ENCODE data around the gene COA7. TPM values are rescaled to one million over a fixed set of nuclear protein-coding genes. Genes with fewer than 3 reads are reported as not detected.

The COA7 gene
- total RNA-seq: 15.4 and 16.5 TPM in 2 replicates
- long read RNA-seq, full-length matches to known transcripts: 41 of 42 reads
- long read RNA-seq, partial matches to known transcripts: 0 of 42 reads
- long read RNA-seq, other reads (novel, unspliced or antisense): 1 of 42 reads

- Mint-ChIP-seq H3K4me3 (ENCODE audit: low read depth) (peak within 1 kb of the TSS; percentile 85), H3K27me3 (no peaks in the 10 kb centered on the region), H3K9me3 (ENCODE audit: low read depth) (no peaks in the 10 kb centered on the region), H3K36me3 (ENCODE audit: insufficient read depth) (peaks cover 5% of the 10 kb centered on the region), H3K27ac (peak within 1 kb of the TSS; percentile 94), H3K4me1 (ENCODE audit: low read depth) (peaks cover under 1% of the 10 kb centered on the region)
- DNase-seq (ENCODE audit: low spot score, unreplicated experiment): peak; percentile 50
- no peak for TF ChIP-seq CTCF (IDR thresholded peaks at IDR 0.05; ENCODE audit: unreplicated experiment)
Observed at GRCh38 chr1:52697795-52698674, at the start of gene COA7. Gene COA7 (minus strand): TSS chr1:52698347. CDS start chr1:52698326, 21 bp downstream.

GRCh38 chr1:52747450-52747849, 49.3 kb upstream of the COA7 start:
- TF ChIP-seq CTCF (IDR thresholded peaks at IDR 0.05; ENCODE audit: unreplicated experiment): no peak
- peaks cover 6% of the 10 kb centered on the region for H3K4me1 Mint-ChIP-seq (ENCODE audit: low read depth)
- no peaks in the 10 kb centered on the region for H3K27me3 Mint-ChIP-seq
- peaks cover 1% of the 10 kb centered on the region for H3K36me3 Mint-ChIP-seq (ENCODE audit: insufficient read depth)
- no peak overlapping the region for H3K27ac Mint-ChIP-seq
- H3K4me3 Mint-ChIP-seq (ENCODE audit: low read depth): no peak overlapping the region
- DNase-seq (ENCODE audit: low spot score, unreplicated experiment): no peak
- no peaks in the 10 kb centered on the region for H3K9me3 Mint-ChIP-seq (ENCODE audit: low read depth)

- DNase-seq (ENCODE audit: low spot score, unreplicated experiment): no peak
- peaks cover 7% of the 10 kb centered on the region for H3K9me3 Mint-ChIP-seq (ENCODE audit: low read depth)
- TF ChIP-seq CTCF (IDR thresholded peaks at IDR 0.05; ENCODE audit: unreplicated experiment): no peak
Observed at GRCh38 chr1:52746189-52746588, 48.0 kb upstream of the COA7 start.

GRCh38 chr1:52741259-52741658, 43.1 kb upstream of the COA7 start:
- Mint-ChIP-seq H3K27me3 (no peaks in the 10 kb centered on the region), H3K9me3 (ENCODE audit: low read depth) (peaks cover 7% of the 10 kb centered on the region), H3K4me1 (ENCODE audit: low read depth) (peaks cover 5% of the 10 kb centered on the region), H3K27ac (no peak overlapping the region), H3K4me3 (ENCODE audit: low read depth) (no peak overlapping the region), H3K36me3 (ENCODE audit: insufficient read depth) (peaks cover 14% of the 10 kb centered on the region)
- DNase-seq (ENCODE audit: low spot score, unreplicated experiment): no peak
- no peak for TF ChIP-seq CTCF (IDR thresholded peaks at IDR 0.05; ENCODE audit: unreplicated experiment)

More at GRCh38 chr1:52746189-52746588, 48.0 kb upstream of the COA7 start:
- Mint-ChIP-seq H3K36me3 (ENCODE audit: insufficient read depth) (peaks cover 12% of the 10 kb centered on the region), H3K4me3 (ENCODE audit: low read depth) (no peak overlapping the region), H3K4me1 (ENCODE audit: low read depth) (peaks cover 6% of the 10 kb centered on the region), H3K27me3 (no peaks in the 10 kb centered on the region), H3K27ac (no peak overlapping the region)

- H3K36me3 Mint-ChIP-seq (ENCODE audit: insufficient read depth): peaks cover 14% of the 10 kb centered on the region
- peaks cover 4% of the 10 kb centered on the region for H3K4me1 Mint-ChIP-seq (ENCODE audit: low read depth)
- no peak for TF ChIP-seq CTCF (IDR thresholded peaks at IDR 0.05; ENCODE audit: unreplicated experiment)
- H3K4me3 Mint-ChIP-seq (ENCODE audit: low read depth): no peak overlapping the region
- no peaks in the 10 kb centered on the region for H3K27me3 Mint-ChIP-seq
- DNase-seq (ENCODE audit: low spot score, unreplicated experiment): no peak
- peak overlapping the region; percentile 22 for H3K27ac Mint-ChIP-seq
- H3K9me3 Mint-ChIP-seq (ENCODE audit: low read depth): peaks cover 7% of the 10 kb centered on the region
Observed at GRCh38 chr1:52739699-52740467, 41.7 kb upstream of the COA7 start.
